ENCODE measurements around the gene PP2D1.

DNA sequence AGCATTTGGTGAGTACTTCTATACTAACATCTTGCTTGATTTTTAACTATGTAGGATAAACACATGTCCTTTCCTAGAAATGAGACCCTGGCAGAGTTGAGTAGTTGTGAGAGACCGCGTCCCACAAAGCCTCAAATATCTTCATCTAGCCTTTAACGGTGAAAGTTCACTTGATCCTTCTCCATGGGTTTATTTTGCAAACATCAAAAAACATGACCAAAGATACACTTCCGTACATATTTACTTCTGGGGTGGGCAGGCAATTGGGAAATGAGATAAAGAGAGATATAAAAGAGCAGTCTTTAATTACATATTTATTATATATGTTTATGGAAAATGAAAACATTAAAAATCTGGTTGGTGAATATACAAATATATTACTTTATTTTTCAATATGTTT is 23.0 kb upstream of the PP2D1 start:
- TF ChIP-seq POLR2A (IDR thresholded peaks at IDR 0.05; ENCODE audit: low read depth, low read length), result no peak
- TF ChIP-seq, protein P1, sequence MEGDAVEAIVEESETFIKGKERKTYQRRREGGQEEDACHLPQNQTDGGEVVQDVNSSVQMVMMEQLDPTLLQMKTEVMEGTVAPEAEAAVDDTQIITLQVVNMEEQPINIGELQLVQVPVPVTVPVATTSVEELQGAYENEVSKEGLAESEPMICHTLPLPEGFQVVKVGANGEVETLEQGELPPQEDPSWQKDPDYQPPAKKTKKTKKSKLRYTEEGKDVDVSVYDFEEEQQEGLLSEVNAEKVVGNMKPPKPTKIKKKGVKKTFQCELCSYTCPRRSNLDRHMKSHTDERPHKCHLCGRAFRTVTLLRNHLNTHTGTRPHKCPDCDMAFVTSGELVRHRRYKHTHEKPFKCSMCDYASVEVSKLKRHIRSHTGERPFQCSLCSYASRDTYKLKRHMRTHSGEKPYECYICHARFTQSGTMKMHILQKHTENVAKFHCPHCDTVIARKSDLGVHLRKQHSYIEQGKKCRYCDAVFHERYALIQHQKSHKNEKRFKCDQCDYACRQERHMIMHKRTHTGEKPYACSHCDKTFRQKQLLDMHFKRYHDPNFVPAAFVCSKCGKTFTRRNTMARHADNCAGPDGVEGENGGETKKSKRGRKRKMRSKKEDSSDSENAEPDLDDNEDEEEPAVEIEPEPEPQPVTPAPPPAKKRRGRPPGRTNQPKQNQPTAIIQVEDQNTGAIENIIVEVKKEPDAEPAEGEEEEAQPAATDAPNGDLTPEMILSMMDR (IDR thresholded peaks at IDR 0.05; ENCODE audit: extremely low read depth in 1 of 2, insufficient read depth in 1 of 2, low read depth in 1 of 2, low read length in 2 of 2), result no peak
